Mucosa of descending colon (tissue), 3 donors: Measurements from ENCODE around the gene GRM8. TPM values are rescaled to one million over a fixed set of nuclear protein-coding genes. Genes with fewer than 3 reads are reported as not detected.

ENCODE experiments used
- ATAC-seq: fragments of 200-7000 bp; cut with Tn5 transposase; one replicate; pipeline ENCODE4 v1.9.1; 2020; ENCODE audit warnings: mild to moderate bottlenecking, moderate library complexity
- DNase-seq, 3 donors: peaks; one replicate each; pipeline ENCODE4 v3.0.0-alpha.2; 2020
- H3K36me3 ChIP-seq: fragments of 200-600 bp; one replicate; pipeline ENCODE4 v1.8.0; 2021; ENCODE audit warnings: low read depth, mild to moderate bottlenecking
- H3K4me1 ChIP-seq: fragments of 200-600 bp; one replicate; pipeline ENCODE4 v1.8.0; 2021; ENCODE audit warnings: low read depth, mild to moderate bottlenecking
- H3K4me3 ChIP-seq: fragments of 200-600 bp; one replicate; pipeline ENCODE4 v1.8.0; 2021; ENCODE audit warnings: mild to moderate bottlenecking
- H3K9me3 ChIP-seq: fragments of 200-600 bp; one replicate; pipeline ENCODE4 v1.8.0; 2021; ENCODE audit warnings: mild to moderate bottlenecking
- CTCF ChIP-seq: fragments of 200-600 bp; IDR thresholded peaks from one replicate; pipeline ENCODE4 v1.8.0; 2022; ENCODE audit warnings: antibody characterized with exemption, mild to moderate bottlenecking
- intact Hi-C, 2 donors: fragments of 100-400 bp; cut with DNase I in 1 of 2; cut with micrococcal nuclease in 1 of 2; formaldehyde crosslinking; loops; one replicate each; pipeline versions ENCODE4 v1.11.0 to v1.11.1; 2022; cut with DNase I, micrococcal nuclease
- total RNA-seq, 3 donors: library from RNA; stranded (reverse); fragmentation: NEBNext Ultra II Directional in 2 of 3; extraction: Animal tissue kit (Norgen Biotek cat#: 25700) in 2 of 3; gene quantifications; one replicate each; pipeline versions ENCODE4 v1.2.1 to v1.2.4, GENCODE V29; 2021 to 2023
- donor health status: DM: no; HTN: no; CAD: no; lungs with moderate emphysema.
- donor health status: DM: no; HTN: no; CAD: no.
- donor health status: DM: no; HTN: yes; CAD: no.

Gene GRM8
- total RNA-seq, 3 donors from 2014 or later: 0.41 to 9.2 (median 4.4) TPM

- intact Hi-C loops: no loop called here
- no peak for ATAC-seq
Observed at GRCh38 chr7:126489874-126490273, 762.9 kb downstream of the GRM8 start.

GRCh38 chr7:126487728-126488442 is 764.9 kb downstream of the GRM8 start:
- no peaks in the 10 kb centered on the region for H3K9me3 ChIP-seq
- DNase-seq (no peak), ATAC-seq (no peak)
- no peak for TF ChIP-seq CTCF
- intact Hi-C loops: no loop called here
- H3K36me3 ChIP-seq: no peaks in the 10 kb centered on the region
- H3K4me3 ChIP-seq: no peak overlapping the region
- no peaks in the 10 kb centered on the region for H3K4me1 ChIP-seq

More at GRCh38 chr7:126489874-126490273, 762.9 kb downstream of the GRM8 start:
- Histone ChIP-seq H3K36me3 (no peaks in the 10 kb centered on the region), H3K4me3 (no peak overlapping the region), H3K4me1 (no peaks in the 10 kb centered on the region), H3K9me3 (no peaks in the 10 kb centered on the region)
- no peak for DNase-seq
- no peak for TF ChIP-seq CTCF

GRCh38 chr7:126486806-126487205 is 765.9 kb downstream of the GRM8 start:
- intact Hi-C loops: no loop called here

GRCh38 chr7:126485791-126486190 is 767.0 kb downstream of the GRM8 start:
- intact Hi-C loops: no loop called here
- no peak for TF ChIP-seq CTCF
- DNase-seq (no peak), ATAC-seq (no peak)
- H3K9me3 ChIP-seq: no peaks in the 10 kb centered on the region
- H3K4me3 ChIP-seq: no peak overlapping the region
- H3K4me1 ChIP-seq: no peaks in the 10 kb centered on the region
- no peaks in the 10 kb centered on the region for H3K36me3 ChIP-seq

More at GRCh38 chr7:126486806-126487205, 765.9 kb downstream of the GRM8 start:
- ATAC-seq (no peak), DNase-seq (no peak)
- H3K36me3 ChIP-seq: no peaks in the 10 kb centered on the region
- no peaks in the 10 kb centered on the region for H3K4me1 ChIP-seq
- TF ChIP-seq CTCF: no peak
- H3K9me3 ChIP-seq: no peaks in the 10 kb centered on the region
- H3K4me3 ChIP-seq: no peak overlapping the region

- ATAC-seq (no peak), DNase-seq (no peak)
- Histone ChIP-seq H3K4me1 (no peaks in the 10 kb centered on the region), H3K36me3 (no peaks in the 10 kb centered on the region), H3K4me3 (no peak overlapping the region), H3K9me3 (no peaks in the 10 kb centered on the region)
- no peak for TF ChIP-seq CTCF
- intact Hi-C loops: no loop called here
Observed at GRCh38 chr7:126483972-126484371, 768.8 kb downstream of the GRM8 start.
